HG02870 (cell line): Measurements from ENCODE around the gene SERPINF2.
"Not testable (repeated sequence)": the region's sequence is repeated elsewhere in the genome, so short reads cannot be mapped to it uniquely, and the experiment has no call there.

Source experiments
- ATAC-seq: cut with Tn5 transposase; IDR thresholded peaks from one replicate; pipeline ENCODE4 v1.9.1; 2021; ENCODE audit warnings: mild to moderate bottlenecking, moderate library complexity; ENCODE audit not compliant: unreplicated experiment

Gene SERPINF2

DNA sequence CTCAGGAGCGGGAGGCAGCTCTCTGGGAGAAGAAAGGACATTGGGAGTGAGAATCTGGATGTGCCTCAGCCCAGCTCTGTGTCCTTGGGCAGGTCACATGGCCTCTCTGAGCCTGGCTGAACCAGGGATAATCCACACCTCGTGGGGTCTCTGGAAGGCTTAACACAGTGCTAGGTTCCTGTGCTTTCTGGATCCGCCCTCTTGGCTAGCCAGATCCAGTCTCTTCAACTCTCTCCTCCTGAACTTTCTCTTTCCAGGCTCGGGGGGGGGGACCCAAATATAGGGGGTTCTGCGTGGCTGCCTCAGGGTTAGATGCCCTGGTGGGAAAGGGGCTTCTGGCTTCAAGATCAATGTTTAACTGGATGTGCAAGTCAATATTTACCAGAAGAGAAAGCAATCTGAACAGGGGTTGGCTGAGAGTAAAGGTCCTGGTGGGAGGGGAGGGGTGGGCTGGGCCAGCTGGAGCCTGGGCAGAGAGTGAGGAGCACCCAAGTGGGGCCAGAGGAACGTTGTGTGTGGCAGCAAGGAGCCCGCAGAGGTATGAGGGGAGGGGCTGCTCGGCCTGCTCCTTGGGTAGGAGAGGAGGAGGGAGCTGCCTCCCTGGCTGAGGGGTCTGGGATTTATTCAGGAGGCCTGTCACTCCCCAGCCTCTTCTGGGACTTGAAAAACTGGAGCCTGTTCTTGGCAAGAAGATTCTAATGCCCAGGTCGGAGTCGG, at the start of gene SERPINF2:
Gene SERPINF2, plus strand, starts transcription at position 501 of the 717 bp plus-strand sequence. CDS start 2,125 bp downstream, outside the sequence.
- ATAC-seq, result no peak

DNA sequence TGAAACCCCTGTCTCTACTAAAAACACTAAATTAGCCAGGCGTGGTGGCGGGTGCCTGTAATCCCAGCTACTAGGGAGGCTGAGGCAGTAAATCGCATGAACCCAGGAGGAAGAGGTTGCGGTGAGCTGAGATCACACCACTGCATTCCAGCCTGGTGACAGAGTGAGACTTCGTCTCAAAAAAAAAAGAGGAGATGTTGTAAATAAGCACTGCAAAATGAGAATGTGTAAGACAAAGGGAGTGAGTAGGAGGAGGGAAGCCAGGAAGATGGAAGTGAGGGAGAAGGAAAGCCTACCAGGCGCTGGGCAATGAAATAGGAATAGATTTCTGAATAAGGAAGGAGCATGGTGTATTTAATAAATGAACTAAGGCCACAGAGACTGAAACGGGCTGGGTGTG, 49.3 kb upstream of the SERPINF2 start:
- no peak for ATAC-seq

DNA sequence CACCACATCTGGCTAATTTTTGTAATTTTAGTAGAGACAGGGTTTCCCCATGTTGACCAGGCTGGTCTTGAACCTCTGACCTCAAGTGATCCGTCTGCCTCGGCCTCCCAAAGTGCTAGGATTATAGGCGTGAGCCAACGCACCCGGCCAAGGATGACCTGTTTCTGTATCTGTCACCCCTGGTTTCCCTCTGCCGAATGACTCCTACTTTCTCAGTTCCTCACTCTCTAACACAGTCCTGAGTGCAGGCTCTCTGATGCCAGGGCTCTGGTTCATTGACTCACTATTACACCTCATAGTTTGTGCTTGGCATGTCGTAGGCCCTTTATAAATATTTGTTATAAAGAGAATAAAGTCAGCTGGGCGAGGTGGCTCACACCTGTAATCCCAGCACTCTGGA, 47.3 kb upstream of the SERPINF2 start:
- ATAC-seq, result no peak

DNA sequence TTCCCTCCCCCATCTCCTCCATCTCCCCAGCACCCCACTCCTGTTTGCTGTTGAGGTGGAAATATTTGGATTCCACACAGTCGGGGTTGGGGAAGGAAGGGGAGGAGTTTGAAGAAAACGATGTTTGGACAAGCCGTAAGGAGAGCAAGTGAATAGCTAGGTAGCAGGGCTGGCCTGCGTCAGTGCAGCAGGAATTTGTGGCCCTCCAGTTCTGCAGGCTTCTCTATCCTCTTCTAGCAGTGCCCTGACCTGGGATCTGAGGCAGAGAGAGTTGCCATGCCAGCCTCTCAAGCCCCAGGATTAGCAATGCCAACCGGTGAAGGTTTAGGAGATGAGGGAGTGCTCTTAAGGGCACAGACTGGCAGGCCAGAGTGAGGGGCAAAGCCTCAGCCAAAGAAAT, 45.0 kb upstream of the SERPINF2 start:
- no peak for ATAC-seq

DNA sequence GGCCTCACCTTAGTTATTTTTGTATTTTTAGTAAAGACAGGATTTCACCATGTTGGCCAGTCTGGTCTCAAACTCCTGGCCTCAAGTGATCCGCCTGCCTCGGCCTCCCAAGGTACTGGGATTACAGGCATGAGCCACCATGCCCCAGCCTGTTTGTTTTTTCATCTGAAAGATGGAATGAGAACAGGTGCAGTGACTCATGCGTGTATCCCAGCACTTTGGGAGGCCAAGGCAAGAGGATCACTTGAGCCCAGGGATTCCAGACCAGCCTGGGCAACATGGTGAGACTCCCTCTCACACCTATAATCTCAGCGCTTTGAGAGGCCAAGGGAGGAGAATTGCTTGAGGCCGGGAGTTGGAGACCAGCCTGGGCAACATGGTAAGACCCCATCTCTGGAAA, 42.8 kb upstream of the SERPINF2 start:
- ATAC-seq, result not testable (repeated sequence)

DNA sequence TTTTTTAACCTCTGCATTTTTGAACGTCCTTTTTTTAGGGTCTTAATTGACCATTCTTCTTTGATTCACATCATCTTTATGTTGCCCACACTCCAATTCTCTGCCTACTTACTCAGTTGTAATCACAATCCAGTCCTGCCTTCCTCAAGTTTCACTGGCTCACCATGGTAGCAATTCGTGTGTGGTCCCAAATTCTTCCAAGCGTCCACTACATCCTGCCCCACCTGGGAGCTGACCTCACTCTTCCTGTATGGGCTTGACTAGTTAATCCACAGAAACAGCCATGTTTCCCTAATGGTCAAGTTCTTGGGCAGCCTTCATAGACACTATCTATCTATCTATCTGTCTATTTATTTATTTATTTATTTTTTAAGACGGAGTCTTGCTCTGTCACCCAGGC, 39.6 kb upstream of the SERPINF2 start:
- no peak for ATAC-seq

DNA sequence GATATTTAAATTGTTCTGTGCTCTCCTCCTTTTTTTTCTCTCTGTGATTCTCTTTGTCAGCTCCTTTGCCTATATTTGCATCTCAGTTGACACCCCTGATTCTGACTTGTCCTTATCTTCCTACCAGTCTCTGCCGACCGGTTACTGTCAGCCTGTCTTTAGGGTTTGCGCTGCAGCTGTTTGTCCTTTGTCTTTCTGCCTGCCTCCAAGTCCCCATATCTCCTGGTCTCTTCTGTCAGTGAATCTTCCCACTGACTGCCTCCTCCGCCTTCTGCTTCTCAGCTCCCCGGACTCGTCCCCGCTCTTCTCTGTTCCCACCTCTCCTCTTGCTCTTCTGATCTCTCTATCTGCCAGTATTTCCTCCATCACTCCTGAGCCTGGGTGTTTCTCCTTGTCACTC, 37.7 kb upstream of the SERPINF2 start:
- ATAC-seq, result no peak

DNA sequence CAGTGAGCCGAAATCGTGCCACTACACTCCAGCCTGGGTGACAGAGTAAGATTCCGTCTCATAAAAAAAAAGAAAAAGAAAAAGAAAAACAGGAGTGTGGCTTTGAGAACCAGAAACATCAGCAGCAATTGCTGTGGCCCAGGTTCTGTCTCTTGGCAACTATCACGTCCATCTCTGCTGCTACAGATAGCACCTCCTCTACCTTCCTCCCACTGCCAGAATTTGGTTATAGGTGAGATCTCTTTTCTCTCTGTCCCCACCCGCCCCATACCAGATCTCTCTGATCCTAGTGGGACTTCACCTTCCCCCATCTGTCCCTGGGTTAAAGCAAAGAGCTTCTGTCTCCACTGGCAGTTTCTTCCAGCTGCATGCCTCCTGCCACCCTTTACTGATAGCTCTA, 35.6 kb upstream of the SERPINF2 start:
- no peak for ATAC-seq

DNA sequence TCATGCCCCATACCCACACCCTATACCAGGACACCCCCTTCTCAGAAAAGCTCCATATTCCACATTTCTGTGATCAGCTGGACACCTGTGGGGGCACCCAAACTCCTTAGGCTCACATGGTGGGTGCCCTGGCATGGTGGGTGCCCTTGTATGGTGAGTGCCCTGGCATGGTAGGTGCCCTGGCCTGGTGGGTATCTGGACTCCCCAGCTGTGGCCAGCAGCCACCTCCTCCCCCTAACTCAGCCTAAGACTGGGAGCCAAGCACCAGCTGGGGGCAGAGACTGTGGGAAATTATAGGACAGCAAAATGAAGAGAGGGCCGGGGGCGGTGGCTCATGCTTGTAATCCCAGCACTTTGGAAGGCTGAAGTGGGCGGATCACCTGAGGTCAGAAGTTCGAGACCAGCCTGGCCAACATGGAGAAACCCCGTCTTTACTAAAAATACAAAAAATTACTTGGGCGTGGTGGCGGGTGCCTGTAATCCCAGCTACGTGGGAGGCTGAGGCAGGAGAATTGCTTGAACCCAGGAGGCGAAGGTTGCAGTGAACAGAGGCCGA, 33.8 kb upstream of the SERPINF2 start:
- ATAC-seq, result not testable (repeated sequence)

DNA sequence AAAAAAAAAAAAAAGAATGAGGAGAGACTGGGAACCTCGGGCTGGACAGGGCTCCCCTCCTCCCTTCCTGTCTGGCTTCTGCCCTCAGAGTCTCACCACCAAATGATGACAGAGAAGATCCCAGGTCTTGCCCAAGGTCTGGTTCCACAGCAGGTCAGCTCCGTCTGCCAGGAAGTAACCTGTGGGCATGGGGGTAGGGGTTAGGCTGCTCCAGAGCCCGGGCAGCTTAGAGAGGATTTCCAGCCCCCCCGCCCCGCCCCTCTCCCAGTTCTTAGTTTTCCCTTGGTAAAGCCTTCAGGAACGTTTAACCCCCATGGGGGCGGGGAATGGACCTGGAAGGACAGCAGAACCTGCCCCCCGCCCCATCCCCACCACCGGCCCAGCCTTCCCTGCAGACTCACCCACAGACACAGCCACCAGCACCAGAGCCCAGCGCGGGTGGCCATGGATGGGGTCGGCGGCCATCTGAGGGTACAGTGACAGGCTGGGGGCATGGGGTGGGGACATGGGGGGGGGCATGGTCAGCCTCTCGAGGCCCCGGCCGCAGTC, 33.2 kb upstream of the SERPINF2 start:
- ATAC-seq, result no peak

DNA sequence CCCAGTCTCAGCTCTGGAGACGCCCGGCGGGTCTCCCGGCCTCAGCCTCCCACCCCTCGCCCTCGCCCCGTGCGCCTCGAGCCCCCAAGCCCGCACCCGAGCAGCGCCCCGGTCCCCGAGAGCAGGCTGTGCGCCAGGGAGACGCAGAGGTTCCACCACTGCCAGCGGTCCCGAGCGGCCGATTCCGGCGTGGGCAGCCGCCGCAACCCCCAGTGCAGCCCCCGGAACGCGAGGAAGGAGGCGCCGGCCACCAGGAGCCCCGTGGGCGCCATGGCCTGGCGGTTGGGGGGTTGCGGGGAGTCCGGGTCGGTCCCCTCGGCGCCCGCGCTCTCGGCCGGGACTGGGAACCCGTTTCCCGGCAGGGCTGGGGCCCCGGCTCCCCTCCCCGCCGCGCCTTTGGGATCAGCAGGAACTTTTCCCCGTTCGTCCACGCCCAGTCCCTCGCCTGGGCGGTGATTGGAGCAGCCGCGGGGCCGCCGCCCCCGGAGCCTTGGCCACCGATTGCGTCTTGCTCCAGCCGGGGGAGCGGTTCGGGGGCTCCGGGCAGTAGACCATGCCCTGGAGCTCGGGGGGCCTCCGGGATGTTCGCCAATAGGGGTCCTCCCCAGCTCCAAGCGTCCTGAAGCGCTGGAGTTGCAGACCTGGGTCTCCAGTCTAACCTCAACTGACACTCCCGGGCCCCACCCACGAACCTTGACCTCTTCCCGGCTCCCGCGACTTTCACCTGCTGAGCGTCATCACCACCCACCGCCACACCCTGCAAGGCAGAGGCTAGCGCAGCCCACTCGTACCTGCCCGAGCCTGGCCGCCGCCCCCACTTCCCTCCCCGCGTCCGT, 32.5 kb upstream of the SERPINF2 start, which contains the start of gene TLCD2:
Gene TLCD2, minus strand, starts transcription at position 407 of the 836 bp plus-strand sequence. Its CDS starts 135 bp downstream, at position 272.
- no peak for ATAC-seq

DNA sequence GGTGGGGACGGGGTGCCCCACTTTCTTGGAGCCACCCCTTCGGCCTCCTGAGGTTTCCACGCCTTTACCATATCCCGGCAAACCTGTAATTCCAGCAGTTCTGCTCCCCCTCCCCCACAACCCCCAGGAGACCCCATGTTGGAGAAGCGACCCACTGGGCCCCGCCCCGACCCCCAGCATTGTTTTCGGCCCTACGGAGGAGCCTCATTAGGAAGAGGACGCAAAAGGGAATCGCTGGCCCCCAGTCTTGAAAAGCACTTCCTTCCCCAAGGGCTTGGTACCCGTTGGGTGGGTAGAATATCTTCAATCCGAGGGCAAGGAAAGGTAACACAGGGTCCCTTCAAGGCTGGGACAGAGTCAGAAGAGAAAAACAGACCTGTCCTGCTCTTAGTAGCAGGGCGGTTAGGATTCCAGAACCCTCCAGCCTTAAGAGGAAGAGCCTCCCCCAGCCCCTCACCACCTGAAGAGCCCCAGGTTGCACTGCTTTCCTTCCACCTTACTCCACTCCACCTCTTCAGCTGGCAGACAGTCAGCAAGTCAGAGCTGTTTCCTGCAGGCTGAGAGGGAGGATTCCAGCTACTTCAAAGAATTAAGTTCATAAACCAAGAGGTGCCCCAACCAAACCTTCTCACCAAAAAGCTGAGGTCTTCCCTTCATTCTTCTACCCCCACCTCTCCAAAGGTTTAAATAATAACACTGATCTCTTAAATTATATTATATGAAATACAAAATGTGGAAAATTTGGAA, 31.7 kb upstream of the SERPINF2 start:
- no peak for ATAC-seq

DNA sequence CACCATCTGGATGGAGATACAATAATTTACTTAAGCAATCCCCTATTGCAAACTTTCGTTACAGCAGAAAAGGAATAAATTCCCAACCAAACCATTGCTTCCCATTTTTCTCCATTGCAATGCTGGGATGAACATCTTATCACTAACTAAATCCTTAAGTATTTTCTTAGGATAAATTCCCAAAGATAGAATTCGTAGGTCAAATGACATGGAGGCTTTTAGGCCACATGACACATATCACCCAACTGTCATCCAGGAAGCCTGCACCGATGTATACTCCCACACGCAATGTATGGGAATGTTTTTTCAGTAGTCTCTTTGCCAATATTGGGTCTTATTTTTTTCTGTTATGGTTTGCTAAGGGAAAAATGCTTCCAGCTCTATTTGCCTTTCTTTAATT, 30.9 kb upstream of the SERPINF2 start:
- ATAC-seq, result no peak

DNA sequence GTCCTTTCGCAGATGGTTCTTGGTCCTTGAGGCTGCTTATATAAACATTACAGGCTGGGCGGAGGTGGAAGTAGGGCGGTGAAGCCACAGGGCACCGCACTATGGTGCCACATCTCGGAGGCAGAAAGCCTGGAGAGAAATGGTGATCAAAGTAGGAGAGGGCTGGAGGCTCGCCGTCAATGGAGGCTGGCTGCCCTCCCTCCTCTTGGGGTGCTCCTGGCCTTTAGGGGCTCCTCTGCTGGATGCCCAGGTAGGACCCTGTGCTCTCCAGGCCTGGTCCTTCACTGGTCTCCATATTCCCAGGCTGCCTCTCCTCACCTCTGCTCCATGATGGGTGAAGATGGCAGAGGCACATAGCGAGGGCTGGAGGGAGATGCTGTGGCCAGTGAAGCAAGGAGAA, 30.4 kb upstream of the SERPINF2 start:
- ATAC-seq, result no peak

DNA sequence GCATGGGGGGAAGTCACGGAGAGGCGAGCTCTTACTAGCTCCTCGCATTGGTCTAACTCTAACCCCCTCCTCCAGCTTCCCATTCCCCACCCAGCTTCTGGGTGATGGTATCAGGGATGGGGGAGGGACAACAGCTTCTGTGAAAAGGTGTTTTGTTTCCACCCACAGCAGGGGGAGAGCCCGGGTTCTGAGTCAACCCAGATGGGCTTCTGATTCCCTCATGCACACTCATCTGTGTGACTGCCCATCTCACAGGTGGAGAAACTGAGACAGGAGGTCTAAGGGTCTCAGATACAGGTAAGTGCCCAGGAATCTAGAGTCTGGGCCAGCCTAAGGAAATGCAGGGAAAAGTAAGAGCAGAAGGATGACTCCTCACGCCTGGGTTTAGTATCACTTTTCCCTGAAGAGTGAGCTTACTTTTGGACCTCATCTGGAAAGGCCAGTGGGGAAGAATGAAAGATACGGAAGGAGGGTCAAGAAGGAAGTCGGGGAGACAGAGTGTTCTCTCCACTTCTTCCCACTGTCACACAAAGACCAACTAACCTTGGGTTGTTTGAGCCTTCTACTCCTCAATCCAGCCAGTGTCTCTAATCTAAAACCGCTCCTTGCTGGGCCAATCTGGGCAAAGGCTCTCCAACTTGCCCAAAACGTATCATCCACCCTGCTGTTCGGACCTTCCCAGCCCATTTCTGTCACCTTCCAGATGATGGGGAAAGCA, 29.4 kb upstream of the SERPINF2 start:
- no peak for ATAC-seq

DNA sequence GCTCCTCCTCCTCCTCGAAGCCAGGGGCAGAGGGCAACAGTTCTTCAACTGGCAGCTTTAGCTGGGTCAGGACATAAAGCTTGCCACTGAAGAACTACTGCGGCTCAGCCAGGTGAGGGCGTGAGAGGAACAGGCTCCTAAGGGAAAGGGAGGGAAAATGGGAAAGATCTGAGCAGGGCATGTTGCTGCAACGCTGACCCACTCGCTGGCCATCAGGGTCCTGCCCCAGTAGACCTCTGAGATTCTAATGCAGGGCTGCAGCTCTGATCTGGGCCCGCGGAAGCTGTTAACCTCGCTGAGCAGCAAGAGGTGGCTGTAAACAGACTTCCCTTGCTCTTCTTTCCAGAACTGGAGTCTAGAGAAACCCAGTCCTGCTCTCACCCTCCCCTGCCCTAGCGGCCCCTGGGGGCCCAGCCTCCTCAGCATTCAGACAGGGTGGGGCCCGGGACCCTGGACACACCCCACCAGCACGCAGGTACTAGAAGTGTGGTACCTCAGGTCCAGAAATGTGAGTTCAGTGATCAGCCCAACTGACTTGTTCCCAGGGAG, 28.7 kb upstream of the SERPINF2 start:
- no peak for ATAC-seq

DNA sequence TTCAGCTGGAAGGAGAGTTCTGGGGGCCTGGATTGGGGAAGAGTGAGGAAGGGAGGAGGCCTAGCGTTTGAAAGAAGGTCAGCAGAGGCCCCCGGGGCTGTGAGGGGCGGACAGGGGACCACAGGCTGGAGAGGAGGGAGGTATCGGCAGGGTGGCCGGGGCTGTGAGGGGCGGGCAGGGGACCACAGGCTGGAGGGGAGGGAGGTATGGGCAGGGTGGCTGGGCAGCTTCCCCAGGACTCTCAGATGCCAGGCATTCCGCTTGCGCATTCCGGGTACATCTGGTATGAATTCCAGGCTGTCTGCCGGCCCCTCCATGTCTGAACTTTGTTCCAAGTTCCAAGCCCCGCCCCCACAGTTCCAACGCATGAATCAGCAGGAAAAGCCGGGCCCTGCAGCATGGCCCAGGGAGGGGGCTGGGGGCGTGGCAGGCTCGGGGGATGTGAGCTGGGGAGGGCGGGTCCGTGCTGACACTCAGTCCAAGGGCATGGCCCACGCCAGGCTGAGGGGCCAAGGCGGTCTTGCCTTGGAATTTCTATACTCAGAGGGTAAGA, 28.2 kb upstream of the SERPINF2 start:
- ATAC-seq, result no peak

DNA sequence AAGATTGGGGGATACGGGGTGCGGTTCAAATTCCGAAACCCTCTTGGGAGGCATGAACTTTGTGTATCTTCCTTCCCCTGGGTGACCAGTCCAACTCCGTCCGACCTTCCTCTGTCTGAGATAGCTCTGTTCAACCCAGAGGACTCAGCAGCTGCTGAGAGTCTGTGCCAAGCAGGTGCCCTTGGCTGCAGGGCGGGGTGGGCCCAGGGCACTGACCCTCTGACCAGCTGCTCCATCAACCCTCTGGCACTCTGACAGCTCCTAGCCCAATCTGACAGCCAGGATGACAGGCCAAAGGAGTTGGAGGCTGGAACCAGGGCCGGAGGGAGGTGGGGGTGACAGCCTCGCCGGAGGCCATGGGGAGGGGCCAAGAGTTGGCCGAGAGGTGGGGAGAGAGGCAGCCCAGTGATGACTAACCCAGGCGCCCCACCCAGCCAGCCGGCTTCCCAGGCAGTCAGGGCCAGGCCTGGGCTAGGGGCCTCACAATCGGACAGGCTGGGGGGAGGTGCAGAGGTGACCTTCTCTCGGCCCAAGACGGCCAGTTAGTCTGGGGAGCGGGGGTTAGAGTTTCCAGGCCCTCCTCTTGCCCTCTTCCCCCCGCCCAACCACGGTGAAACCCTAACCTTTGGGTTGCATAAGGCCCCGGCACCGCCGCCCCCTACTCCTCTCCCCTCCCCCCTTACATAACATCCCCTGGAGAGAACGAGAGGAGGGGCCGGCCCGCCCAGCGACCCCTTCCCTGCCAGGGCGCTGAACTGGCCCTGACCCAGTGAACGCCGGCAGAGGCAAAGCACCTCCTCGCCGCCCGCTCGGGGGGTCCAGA, 27.5 kb upstream of the SERPINF2 start:
- ATAC-seq, result no peak

DNA sequence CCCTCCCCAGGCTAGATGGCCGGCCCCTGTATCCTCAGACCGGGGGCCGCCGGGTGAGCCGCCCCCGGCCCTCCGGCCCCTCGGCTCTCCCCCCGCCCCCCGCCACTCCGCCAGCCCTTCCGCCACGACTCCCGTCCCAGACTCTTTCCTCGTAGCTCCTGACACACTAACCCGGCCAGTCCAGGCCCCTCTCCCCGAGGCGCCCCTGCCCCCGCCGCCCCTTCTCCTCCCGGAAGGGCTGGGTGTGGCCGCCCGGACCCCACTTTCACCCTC, 26.9 kb upstream of the SERPINF2 start:
- no peak for ATAC-seq
